ENCODE results near the gene SESN3.
"Not testable (repeated sequence)": the region's sequence is repeated elsewhere in the genome, so short reads cannot be mapped to it uniquely, and the experiment has no call there.

DNA sequence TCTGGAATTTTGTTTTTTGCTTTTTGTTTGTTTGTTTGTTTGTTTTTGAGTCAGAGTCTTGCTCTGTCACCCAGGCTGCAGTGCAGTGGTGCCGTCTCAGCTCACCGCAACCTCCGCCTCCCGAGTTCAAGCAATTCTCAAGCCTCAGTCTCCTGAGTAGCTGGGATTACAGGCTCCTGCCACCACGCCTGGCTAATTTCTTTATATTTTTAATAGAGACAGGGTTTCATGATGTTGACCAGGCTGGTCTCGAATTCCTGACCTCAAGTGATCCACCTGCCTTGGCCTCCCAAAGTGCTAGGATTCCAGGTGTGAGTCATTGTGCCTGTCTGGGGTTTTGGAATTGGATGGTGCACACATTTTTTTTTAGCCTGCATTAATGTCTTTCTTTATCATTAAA, 20.9 kb upstream of the SESN3 start:
- TF ChIP-seq POLR2AphosphoS5 (IDR thresholded peaks at IDR 0.05; ENCODE audit: insufficient read depth in 1 of 2, low read depth in 1 of 2); POLR2A (IDR thresholded peaks at IDR 0.05): not testable (repeated sequence)
- TF ChIP-seq, protein P1, sequence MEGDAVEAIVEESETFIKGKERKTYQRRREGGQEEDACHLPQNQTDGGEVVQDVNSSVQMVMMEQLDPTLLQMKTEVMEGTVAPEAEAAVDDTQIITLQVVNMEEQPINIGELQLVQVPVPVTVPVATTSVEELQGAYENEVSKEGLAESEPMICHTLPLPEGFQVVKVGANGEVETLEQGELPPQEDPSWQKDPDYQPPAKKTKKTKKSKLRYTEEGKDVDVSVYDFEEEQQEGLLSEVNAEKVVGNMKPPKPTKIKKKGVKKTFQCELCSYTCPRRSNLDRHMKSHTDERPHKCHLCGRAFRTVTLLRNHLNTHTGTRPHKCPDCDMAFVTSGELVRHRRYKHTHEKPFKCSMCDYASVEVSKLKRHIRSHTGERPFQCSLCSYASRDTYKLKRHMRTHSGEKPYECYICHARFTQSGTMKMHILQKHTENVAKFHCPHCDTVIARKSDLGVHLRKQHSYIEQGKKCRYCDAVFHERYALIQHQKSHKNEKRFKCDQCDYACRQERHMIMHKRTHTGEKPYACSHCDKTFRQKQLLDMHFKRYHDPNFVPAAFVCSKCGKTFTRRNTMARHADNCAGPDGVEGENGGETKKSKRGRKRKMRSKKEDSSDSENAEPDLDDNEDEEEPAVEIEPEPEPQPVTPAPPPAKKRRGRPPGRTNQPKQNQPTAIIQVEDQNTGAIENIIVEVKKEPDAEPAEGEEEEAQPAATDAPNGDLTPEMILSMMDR (IDR thresholded peaks at IDR 0.05) = not testable (repeated sequence)

Measured in vagina (tissue), 2 donors.